GM18873 (cell line): Measurements from ENCODE around the gene RAB3D.
"Not testable (repeated sequence)": the region's sequence is repeated elsewhere in the genome, so short reads cannot be mapped to it uniquely, and the experiment has no call there.

Experiments used
- ATAC-seq: cut with Tn5 transposase; IDR thresholded peaks from one replicate; pipeline ENCODE4 v1.9.1; 2021; ENCODE audit warnings: mild to moderate bottlenecking, moderate library complexity, moderate number of reproducible peaks; ENCODE audit not compliant: unreplicated experiment, low FRiP score

RAB3D gene

DNA sequence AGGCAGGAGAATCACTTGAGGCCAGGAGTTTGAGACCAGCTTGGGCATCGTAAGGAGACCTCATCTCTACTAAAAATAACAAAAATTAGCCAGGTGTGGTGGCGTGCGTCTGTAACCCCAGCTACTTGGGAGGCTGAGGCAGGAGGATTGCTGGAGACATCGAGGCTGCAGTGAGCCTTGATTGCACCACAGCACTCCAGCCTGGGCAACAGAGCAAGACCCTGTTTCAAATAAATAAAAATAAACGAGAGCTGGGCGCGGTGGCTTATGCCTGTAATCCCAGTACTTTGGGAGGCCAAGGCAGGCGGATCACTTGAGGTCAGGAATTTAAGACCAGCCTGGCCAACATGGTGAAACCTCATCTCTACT is 626 bp upstream of the RAB3D start:
- ATAC-seq, result not testable (repeated sequence)

DNA sequence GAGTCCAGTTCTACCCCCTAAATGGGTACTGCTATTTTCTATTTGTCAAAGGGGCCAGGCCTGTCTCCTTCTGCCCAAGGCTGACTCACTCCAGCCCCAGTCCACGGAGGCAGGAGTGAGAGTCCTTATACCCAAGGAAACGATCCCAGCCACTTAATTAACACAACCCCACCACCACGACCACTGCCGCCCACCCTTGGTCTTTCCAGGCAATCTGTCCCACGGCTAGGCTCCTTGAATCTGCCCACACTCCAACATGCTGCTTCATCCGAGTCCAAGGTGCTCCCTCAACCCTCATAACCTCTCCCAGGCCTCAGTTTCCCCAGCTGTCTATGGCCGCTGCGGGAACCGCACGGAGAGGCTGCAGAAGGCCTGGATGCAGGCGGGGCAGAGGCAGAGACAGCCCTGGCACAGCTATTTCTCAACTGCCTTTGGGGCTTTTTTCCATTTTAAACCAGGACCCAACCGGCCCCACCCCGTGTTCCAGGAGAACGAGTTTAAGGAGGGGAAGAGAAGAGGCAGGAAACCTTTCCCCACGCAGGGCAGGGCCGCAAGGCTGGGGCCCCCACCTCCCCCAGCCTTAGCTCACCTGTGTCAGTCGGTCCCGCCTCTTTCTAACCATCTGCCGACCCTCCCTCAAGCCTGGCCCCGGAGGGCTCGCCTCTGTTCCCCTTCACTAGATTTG is 746 bp downstream of the RAB3D start:
- no peak for ATAC-seq

DNA sequence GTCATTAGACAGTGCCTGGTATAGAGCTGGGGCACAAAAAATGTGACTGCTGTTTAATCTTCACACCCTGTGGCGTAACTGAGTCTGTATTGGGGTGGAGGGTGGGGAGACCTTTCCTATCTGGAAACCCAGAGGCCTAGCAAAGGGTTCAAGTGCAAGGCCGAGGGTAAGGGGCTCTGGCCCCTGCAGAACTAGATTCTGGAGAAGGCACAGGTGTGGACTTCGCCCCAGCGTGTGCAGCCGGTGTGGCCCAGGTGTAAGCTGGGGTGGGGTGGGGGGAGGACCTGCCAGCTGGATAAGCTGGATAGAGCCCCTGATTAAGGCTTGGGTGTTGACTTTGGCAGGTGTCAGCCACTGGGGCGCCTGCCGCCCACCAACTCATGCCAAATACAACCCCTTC is 1.3 kb downstream of the RAB3D start:
- no peak for ATAC-seq

DNA sequence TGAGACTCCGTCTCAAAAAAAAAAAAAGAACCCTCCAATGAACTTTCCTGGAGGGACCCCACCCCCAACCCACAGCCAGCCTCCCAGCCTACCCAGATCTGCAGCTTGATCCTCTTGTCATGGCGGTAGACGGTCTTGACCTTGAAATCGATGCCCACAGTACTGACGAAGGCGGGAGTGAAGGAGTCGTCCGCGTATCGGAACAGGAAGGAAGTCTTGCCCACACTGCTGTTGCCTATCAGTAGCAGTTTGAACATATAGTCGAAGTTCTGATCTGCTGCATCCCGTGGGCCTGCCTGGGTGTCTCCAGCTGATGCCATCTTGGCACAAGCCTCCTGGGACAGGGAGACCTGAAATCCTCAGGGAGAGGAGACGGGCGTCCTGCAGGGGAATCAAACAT is 2.4 kb downstream of the RAB3D start:
- ATAC-seq, result no peak

DNA sequence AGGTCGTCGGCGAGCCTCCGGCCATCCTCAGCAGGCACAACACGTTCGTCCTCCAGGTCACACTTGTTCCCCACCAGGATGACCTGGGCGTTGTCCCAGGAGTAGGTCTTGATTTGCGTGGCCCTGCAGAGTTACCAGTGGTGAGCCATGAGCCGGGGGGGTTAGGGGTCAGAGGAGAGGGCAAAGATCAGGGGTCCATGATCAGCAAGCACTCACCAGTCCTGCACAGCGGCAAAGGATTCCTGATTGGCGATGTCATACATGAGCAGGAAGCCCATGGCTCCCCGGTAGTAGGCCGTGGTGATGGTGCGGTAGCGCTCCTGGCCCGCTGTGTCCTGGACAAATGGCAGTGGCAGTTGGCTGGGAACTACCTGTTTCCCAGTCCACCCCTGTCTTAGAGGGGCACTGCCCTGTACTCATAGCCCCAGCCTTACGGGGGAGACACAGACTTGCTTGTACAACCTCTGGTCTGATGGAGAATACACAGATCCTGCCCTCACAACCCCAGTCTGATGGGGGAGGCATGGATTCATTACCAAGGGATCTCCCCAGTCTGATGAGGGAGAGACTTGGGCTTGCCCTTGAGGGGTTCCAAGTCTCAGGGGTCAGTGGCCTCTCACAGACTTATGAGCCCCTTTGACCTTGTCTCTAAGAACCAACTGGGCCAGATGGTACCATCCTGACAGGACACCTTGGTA is 3.9 kb downstream of the RAB3D start:
- ATAC-seq, result no peak

DNA sequence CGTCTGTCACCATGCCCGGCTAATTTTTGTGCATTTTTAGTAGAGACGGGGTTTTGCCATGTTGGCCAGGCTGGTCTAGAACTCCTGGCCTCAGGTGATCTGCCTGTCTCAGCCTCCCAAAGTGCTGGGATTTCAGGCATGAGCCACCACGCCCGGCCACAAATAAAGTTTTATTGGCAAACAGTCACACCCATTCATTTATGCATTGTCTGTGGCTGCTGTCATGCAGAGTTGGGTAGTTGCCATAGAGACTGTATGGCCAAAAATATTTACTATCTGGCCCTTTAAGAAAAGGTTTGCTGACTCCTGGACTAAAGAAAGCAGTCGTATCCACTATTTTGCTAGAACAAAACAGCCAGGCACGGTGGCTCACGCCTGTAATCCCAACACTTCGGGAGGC is 5.6 kb downstream of the RAB3D start:
- ATAC-seq, result not testable (repeated sequence)

DNA sequence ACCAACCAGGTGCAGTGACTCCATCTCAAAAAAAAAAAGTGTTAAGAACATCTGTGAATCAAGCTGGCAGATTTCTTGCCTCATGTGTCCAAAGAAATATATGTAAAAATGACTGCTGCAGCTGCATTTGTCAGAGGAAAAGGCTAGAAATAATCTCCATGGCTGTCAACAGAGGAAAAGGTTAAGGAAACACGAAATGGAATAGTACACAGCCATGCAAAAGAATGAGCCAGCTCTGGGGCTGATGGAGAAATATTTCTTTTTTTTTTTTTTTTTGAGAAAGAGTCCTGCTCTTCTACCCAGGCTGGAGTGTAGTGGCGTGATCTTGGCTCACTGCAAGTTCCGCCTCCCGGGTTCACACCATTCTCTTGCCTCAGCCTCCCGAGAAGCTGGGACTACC is 6.6 kb downstream of the RAB3D start:
- no peak for ATAC-seq

DNA sequence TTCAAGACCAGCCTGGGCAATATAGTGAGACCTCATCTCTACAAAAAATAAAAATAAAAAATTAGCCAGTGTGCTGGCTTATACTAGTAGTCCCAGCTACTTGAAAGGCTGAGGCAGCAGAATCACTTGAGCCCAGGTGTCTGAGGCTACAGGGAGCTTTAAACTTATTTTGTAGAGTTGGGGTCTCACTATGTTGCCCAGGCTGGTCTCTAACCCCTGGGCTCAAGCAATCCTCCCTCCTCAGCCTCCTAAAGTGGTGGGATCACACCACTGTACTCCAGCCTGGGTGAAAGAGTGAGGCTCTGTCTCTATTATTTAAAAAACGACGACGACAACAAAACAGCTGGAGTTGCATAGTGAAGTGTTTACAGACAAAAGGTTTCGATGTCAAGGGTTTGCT is 8.0 kb downstream of the RAB3D start:
- no peak for ATAC-seq

DNA sequence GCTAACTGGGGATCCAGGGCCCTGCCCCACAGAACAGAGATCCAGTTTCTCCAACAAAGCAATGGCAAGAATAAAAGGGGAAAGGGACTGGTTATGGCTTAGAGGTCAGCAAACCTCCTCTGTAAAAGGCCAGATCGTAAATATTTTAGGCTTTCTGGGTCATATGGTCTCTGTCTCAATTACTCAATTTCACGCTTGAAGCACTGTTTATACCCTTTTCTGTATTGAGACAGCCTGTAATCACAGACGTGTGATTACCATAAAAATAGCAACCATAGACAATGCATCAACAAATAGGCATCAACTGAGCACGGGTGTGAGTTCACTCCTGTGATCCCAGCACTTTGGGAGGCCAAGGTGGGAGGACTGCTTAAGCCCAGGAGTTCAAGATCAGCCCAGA is 9.3 kb downstream of the RAB3D start:
- ATAC-seq, result no peak

DNA sequence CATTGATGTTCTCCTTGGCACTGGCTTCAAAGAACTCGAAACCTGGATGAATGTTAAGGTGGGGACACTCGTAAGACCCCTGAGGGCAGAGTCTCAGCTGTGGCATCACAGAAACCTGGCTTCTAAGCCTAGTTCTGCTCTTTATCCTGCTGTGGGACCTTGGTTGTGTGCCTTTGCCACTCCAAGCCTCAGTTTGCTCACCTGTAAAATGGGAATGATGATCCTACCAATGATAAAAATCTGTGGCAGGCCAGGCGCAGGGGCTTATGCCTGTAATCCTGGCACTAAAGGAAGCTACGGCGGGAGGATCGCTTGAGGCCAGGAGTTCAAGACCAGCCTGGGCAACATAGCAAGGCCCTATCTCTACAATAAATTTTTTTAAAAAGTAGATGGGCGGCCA is 13.9 kb downstream of the RAB3D start:
- ATAC-seq, result no peak

DNA sequence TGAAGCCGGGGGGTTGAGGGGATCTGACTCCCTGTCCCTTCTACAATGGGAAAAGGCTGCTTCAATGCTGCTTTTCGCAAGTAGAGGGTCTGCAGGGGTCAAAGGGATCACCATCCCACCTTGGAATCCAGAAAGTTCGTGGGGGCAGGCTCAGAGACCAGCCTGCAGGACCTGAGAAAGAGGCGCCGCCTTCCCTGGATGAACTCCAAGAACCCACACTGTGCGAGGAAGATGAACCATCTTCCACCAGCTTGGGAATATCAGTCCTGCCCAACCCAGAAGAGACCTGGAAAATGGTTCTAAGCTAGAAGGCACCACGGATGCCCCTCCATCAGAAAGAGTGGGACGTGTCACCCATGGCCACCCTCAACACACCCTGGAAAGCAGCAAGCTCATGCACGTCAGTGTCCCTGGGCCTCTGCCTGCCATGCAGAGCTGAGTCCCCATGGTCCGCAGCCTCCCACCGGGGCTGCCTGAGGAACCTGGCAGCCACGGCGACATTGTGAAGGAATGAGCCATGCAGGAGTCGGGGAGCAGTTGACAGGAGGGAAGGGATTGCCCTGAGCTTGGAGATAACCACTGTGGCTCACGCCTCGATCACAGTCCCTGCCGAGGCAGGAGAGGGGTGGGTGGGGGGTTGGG is 14.6 kb downstream of the RAB3D start:
- ATAC-seq, result no peak

DNA sequence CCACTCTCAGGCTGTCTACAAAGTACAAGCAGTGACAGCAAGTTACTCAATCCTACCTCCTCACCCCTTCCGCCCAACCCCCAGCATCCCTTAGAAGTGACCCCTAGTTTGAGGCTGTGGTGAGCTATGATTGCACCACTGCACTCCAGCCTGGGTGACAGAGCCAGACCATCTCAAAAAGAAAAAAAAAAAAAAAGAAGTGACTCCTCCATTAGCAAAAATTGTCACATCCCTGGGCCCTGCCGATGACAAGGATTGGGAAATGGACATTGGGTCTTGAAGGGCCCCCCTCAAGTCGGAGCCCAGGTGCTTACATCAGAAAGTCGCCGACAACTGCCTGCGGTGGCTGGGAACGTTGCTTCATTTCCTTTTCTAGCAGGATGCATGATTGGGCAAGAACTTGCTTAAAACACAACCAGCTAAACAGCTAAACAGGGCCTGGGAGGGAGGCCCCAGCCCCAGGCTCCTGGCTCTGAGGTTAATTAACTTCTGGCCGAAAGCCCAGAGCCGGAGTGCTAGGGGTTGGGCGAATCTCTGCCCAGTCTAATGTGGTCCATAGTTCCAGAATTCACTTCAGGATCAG is 15.3 kb downstream of the RAB3D start:
- ATAC-seq, result no peak

DNA sequence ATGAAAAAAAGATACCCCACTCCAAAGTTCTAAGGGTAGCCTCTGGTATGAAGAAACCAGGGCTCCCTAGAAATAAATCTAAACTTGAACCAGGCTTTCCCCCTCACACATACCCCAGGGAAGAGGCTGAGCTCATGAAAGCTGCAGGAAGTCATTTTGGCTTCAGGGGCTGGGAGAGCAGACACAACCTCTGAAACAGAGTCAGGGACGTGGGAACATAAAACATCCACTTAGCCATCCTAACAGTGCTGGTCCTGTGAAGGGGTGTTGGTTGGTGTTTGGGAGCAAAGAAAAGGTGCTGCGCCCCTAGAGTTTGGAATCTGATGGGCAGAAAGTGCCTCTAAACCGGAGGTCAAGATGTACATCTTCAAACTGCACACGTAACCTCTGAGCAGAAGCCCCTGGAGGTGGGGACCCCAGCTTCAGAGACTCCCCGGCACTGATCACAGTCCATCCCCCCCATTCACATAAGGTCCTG is 15.8 kb downstream of the RAB3D start:
- no peak for ATAC-seq

DNA sequence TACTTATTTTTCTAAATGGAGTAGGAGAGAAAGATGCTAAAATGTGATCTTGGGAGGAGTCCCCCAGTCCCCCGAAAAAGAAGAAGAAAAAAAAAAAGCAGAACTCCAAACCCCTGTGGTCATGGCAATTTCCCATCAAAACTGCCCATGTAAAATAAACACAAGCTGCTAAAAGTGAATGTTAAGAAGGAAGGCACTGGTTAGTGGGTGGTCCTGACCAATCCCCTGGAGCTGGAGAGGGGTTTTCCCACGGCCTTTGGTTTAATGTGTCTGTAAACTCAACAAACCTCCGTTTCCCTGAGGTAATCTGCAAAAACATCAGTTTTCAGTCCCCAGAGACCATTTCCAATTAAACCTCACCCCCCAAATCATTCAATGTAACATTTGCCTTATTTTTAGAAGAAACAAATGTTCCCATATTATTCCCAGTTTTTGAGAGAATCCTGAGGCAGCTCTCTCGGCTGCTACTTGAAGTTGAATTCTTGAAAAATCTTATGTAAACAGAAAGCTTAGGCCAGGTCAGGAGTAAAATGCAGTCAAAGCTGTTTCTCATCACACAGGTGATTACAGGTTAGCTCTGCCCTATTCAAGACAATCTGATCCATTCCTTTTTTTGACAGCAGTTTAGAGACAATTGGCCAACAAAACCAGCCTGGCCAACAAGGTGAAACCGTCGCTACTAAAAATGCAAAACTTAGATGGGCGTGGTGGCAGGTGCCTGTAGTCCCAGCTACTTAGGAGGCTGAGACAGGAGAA is 17.0 kb downstream of the RAB3D start:
- ATAC-seq, result no peak

DNA sequence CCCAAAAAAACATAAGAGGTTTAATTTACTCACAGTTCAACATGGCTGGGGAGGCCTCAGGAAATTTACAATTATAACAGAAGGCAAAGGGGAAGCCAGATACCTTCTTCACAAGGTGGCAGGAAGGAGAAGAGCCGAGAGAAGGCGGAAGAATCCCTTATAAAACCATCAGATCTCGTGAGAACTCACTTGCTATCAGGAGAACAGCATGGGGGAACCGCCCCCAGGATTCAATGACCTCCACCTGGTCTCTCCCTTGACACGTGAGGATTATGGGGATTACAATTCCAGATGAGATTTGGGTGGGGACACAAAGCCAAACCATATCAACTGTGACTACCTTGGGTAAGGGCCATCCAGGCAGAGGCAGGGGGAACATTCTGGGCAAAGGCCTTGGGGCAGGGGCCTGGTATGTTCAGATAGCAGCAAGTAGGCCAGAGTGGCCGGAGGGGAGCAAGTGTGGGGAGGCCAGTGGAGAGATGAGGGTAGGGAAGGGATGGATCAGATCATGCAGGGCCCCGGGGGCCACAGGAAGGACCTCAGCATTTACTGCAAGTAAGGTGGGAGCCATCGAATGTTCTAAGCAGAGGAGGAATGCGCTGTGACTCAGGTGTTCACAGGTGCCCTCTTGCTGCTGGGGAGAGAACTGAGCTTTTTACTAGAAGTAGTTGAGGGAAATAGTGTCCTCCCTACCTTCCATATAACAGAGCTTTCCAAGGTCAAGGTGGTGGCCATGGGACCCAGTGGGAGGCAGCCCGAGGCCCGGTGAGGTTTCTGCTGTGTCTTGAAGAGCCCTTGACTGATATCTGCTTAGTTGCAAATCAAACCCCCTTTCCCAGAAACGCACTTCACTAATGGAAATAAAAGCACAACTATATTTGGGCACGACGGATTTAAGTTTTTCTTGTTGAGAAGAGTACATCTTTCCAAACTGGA is 18.0 kb downstream of the RAB3D start:
- ATAC-seq, result no peak

DNA sequence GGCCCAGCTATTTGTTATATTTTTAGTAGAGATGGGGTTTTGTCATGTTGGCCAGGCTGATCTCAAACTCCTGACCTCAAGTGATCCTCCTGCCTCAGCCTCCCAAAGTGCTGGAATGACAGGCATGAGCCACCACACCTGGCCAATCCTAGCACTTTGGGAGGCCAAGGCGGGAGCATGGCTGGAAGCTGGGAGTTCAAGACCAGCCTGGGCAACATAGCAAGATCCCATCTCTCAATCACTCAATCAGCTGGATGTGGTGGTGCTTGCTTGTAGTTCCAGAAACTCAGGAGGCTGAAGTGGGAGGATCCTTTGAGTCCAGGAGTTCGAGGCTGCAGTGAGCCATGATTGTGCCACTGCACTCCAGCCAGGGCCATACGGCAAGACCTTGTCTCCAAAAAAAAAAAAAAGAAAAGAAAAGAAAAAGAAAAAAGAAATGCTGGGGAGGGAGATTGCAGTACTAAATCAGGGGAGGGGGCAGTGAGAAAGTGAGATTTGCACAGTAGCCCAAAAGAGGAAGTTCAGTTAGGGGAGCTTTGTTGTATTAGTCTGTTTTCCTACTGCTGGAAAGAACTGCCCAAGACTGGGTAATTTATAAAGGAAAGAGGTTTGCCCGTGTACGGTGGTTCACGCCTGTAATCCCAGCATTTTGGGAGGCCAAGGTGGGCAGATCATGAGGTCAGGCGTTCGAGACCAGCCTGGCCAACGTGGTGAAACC is 19.0 kb downstream of the RAB3D start:
- not testable (repeated sequence) for ATAC-seq

DNA sequence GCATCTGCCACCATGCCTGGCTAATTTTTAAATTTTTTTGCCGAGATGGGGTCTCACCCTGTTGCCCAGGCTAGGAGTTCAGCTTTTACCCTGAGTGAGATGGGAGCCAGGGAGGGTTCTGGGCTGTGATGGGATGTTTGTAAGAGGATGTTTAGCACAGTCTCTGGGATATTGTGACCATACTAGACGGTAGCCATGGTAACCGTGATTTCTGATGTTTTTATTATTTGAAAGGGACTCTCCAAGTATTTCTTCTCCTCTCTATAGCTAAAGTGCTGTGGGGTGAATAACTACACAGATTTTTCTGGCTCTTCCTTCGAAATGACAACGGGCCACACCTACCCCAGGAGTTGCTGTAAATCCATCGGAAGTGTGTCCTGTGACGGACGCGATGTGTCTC is 33.1 kb downstream of the RAB3D start:
- no peak for ATAC-seq

DNA sequence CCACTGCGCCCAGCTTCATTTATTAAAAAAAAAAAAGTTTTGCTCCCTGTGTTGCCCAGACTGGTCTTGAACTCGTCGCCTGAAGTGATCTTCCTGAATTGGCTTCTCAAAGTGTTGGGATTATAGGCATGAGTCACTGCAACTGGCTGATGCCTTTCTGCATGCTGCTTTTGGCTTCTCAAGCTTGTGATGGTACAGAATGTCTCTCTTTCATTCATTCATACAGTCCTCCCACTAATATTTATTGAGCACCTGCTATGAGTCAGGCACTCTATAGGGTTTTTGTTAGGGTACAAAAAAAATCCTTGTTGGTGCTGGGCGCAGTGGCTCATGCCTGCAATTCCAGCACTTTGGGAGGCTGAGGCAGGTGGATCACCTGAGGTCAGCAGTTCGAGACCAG is 34.5 kb downstream of the RAB3D start:
- ATAC-seq, result no peak

DNA sequence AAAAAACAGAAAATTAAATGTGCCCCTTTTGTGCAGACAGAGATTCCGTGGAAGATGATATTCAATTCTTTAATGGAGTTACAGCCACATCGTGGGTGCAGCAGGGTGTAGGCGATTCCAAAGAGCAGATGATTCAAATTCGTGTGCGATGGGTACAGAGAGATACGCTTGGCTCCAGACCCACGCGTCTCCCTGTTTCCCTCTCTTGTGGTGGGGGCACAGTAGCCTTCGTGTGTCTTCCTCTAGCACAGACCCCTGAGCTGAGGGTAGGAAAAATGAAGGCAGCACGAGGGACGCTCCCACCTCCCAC is 38.7 kb downstream of the RAB3D start:
- ATAC-seq, result no peak
